Upper lobe of left lung (tissue), 6 donors: Measurements from ENCODE around the gene PCSK1. TPM values are rescaled to one million over a fixed set of nuclear protein-coding genes. Genes with fewer than 3 reads are reported as not detected.
"Not testable (repeated sequence)": the region's sequence is repeated elsewhere in the genome, so short reads cannot be mapped to it uniquely, and the experiment has no call there.

Experiments used
- ATAC-seq, 2 donors: fragments of 200-7000 bp; cut with Tn5 transposase; one replicate each; pipeline ENCODE4 v1.9.1; 2022; ENCODE audit warnings: mild to moderate bottlenecking in 2 of 2, moderate library complexity in 2 of 2; ENCODE audit not compliant: low FRiP score in 2 of 2
- DNase-seq, 2 donors: peaks; one replicate each; pipeline ENCODE4 v3.0.0-alpha.2; 2019 to 2020
- H3K27ac ChIP-seq, 4 donors: fragments of 200-600 bp; sonication (generic); one replicate each; pipeline ENCODE4 v1.5.1; 2016 to 2019
- H3K27me3 ChIP-seq, 4 donors: fragments of 200-600 bp; sonication (generic); one replicate each; pipeline ENCODE4 v1.5.1; 2017 to 2019
- H3K36me3 ChIP-seq, 4 donors: fragments of 200-600 bp; sonication (generic); one replicate each; pipeline ENCODE4 v1.5.1; 2016 to 2019
- H3K4me1 ChIP-seq, 4 donors: fragments of 200-600 bp; sonication (generic); one replicate each; pipeline ENCODE4 v1.5.1; 2018 to 2019
- H3K4me3 ChIP-seq, 4 donors: fragments of 200-600 bp; sonication (generic); one replicate each; pipeline ENCODE4 v1.5.1; 2017 to 2019; ENCODE audit warnings: mild to moderate bottlenecking in 2 of 4, moderate library complexity in 1 of 4
- H3K9me3 ChIP-seq, 4 donors: fragments of 200-600 bp; sonication (generic); one replicate each; pipeline ENCODE4 v1.5.1; 2018 to 2019
- CTCF ChIP-seq, 6 experiments: fragments of 450-650 bp in 4 of 6; fragments of 200-600 bp in 2 of 6; sonication (generic) in 2 of 6; IDR thresholded peaks; one replicate each; pipeline ENCODE4 v1.5.1; 2016 to 2019; ENCODE audit warnings: antibody characterized with exemption in 6 of 6
- EP300 ChIP-seq, 4 donors: sonication (generic); formaldehyde crosslinking; IDR thresholded peaks; one replicate each; pipeline ENCODE4 v1.5.1; 2017; ENCODE audit warnings: antibody characterized with exemption in 4 of 4, control low read depth in 2 of 4
- POLR2A ChIP-seq, 4 donors: fragments of 450-650 bp; IDR thresholded peaks; one replicate each; pipeline ENCODE4 v1.5.1; 2016 to 2017; ENCODE audit warnings: antibody characterized with exemption in 4 of 4, mild to moderate bottlenecking in 2 of 4
- POLR2AphosphoS5 ChIP-seq, 2 donors: sonication (generic); formaldehyde crosslinking; IDR thresholded peaks; one replicate each; pipeline ENCODE4 v1.5.1; 2017; ENCODE audit warnings: antibody characterized with exemption in 2 of 2
- WGBS, 2 donors: methylation state at CpG; one replicate each; pipeline ENCODE4 v1.1.5; 2017 to 2018; 5-methylcytosine and 5-hydroxymethylcytosine counted together
- total RNA-seq, 6 donors: library from RNA; depleted of rRNA in 4 of 6; stranded (reverse); fragments of >200 nt in 4 of 6; gene quantifications; one replicate each; pipeline versions ENCODE4 v1.1.0 to v1.2.1, GENCODE V29; 2016 to 2021
- donor health status: DM: no; HTN: no; CAD: no; lungs with moderate emphysema.
- donor health status: DM: no; HTN: yes; CAD: no; lungs with severe emphysema.

The PCSK1 gene
- total RNA-seq, 6 donors from 2014 or later: 0.20 to 0.79 (median 0.24) TPM; not detected in 3

- Histone ChIP-seq H3K27ac (no peak overlapping the region), H3K9me3 (no peaks in the 10 kb centered on the region), H3K4me3 (no peak overlapping the region), H3K36me3 (no peaks in the 10 kb centered on the region), H3K4me1 (no peaks in the 10 kb centered on the region), H3K27me3 (no peaks in the 10 kb centered on the region)
- TF ChIP-seq EP300 (IDR thresholded peaks at IDR 0.05): no peak
- no peak for TF ChIP-seq CTCF (IDR thresholded peaks at IDR 0.05)
- TF ChIP-seq POLR2A (IDR thresholded peaks at IDR 0.05): no peak
- TF ChIP-seq POLR2AphosphoS5 (IDR thresholded peaks at IDR 0.05): no peak
- ATAC-seq (no peak), DNase-seq (no peak)
These were observed 25.6 kb downstream of the PCSK1 start for GRCh38 chr5:96407436-96407835.

GRCh38 chr5:96404191-96404867, 28.7 kb downstream of the PCSK1 start:
- ATAC-seq (no peak), DNase-seq (no peak)
- Histone ChIP-seq H3K36me3 (no peaks in the 10 kb centered on the region), H3K4me3 (no peak overlapping the region), H3K27ac (no peak overlapping the region), H3K9me3 (no peaks in the 10 kb centered on the region), H3K27me3 (no peaks in the 10 kb centered on the region), H3K4me1 (no peaks in the 10 kb centered on the region)
- TF ChIP-seq CTCF (IDR thresholded peaks at IDR 0.05): no peak
- 77 to 93% methylated on average over 3 of the region's 3 CpGs for WGBS, 2 donors

- Histone ChIP-seq H3K4me3 (no peak overlapping the region), H3K27me3 (no peaks in the 10 kb centered on the region), H3K27ac (no peak overlapping the region), H3K4me1 (no peaks in the 10 kb centered on the region), H3K36me3 (no peaks in the 10 kb centered on the region), H3K9me3 (no peaks in the 10 kb centered on the region)
- WGBS, 2 donors: 62 to 69% methylated on average over 6 of the region's 6 CpGs
- ATAC-seq: peak in 1 of 2 donors; percentile 59
- DNase-seq: peak in 1 of 2 donors; percentile 24
- TF ChIP-seq CTCF (IDR thresholded peaks at IDR 0.05): no peak
These were observed 30.5 kb downstream of the PCSK1 start for GRCh38 chr5:96402500-96402899.

GRCh38 chr5:96396878-96397277, 36.2 kb downstream of the PCSK1 start:
- TF ChIP-seq POLR2A (IDR thresholded peaks at IDR 0.05) (no peak), CTCF (IDR thresholded peaks at IDR 0.05) (no peak), POLR2AphosphoS5 (IDR thresholded peaks at IDR 0.05) (no peak), EP300 (IDR thresholded peaks at IDR 0.05) (no peak)
- no peak overlapping the region for H3K27ac ChIP-seq
- DNase-seq (no peak), ATAC-seq (no peak)
- H3K4me1 ChIP-seq: no peaks in the 10 kb centered on the region
- no peaks in the 10 kb centered on the region for H3K9me3 ChIP-seq
- H3K36me3 ChIP-seq: no peaks in the 10 kb centered on the region
- WGBS, 2 donors: 84 to 94% methylated on average over 1 of the region's 1 CpG
- no peak overlapping the region for H3K4me3 ChIP-seq
- H3K27me3 ChIP-seq: no peaks in the 10 kb centered on the region

- H3K4me3 ChIP-seq, H3K27me3 ChIP-seq, ATAC-seq, H3K4me1 ChIP-seq, H3K36me3 ChIP-seq, DNase-seq, H3K27ac ChIP-seq, H3K9me3 ChIP-seq: not testable (repeated sequence)
These were observed 37.8 kb downstream of the PCSK1 start for GRCh38 chr5:96395295-96395694.
